NCI-H128 (cell line): ENCODE results near the gene CYP20A1.
"Not testable (repeated sequence)": the region's sequence is repeated elsewhere in the genome, so short reads cannot be mapped to it uniquely, and the experiment has no call there.

Experiments
- DNase-seq: peaks from one replicate; lab custom pipeline; 2025; ENCODE audit not compliant: unreplicated experiment; lab: John Stamatoyannopoulos, UW

CYP20A1 gene

DNA sequence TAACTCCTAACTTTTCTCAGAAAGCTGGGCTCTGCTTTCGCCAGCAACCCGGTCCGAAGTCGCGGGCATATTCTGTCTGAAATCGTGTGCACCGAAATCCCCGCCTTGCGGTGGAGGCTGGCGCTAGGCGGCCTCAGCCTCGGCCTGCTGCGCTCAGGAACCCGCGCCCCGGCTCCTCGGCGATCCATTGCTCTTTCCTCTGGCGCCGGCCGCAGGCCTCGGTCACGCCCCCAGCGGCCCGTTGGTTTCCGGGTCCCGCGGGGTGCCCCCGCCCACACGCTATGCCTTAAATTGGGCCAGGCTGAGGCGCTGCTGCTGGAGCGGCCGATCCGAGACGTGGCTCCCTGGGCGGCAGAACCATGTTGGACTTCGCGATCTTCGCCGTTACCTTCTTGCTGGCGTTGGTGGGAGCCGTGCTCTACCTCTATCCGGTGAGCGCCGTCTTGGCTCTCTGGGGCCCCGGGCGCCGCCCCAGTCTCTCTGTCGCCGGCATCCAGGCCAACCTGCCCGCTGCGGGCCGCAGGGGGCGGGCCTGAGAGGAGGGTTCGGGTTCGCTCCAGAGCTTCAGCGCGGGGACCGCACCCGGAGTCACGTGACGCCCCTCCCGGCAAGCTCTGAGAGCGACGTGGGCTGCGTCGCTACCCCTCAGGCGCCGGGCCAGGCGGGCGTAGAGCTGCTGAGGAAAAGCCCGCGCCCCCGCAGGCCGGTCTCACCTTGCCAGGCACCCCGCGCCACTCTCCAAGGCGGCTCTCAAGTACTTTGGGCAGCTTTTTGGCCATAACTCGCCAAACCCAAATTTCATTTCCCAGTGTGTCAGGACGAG is at the start of gene CYP20A1:
CYP20A1 (plus strand) TSS at position 315 of the 823 bp plus-strand sequence; CDS start at position 360, 45 bp downstream.
- peak; percentile 75 for DNase-seq

DNA sequence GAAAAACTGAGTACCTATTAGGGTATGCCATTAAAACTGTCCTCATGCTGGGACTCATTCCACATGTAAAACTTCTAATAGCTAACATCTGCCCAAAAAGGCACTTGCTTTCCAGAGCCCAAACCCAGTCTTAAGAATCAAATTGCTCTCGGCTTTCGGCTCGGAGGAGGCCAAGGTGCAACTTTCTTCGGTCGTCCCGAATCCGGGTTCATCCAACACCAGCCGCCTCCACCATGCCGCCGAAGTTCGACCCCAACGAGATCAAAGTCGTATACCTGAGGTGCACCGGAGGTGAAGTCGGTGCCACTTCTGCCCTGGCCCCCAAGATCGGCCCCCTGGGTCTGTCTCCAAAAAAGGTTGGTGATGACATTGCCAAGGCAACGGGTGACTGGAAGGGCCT is 48.3 kb upstream of the CYP20A1 start:
- not testable (repeated sequence) for DNase-seq

- not testable (repeated sequence) for DNase-seq
These were observed 47.8 kb upstream of the CYP20A1 start for GRCh38 chr2:203191026-203191425.

GRCh38 chr2:203191961-203192360 is 46.9 kb upstream of the CYP20A1 start:
- DNase-seq: no peak

DNA sequence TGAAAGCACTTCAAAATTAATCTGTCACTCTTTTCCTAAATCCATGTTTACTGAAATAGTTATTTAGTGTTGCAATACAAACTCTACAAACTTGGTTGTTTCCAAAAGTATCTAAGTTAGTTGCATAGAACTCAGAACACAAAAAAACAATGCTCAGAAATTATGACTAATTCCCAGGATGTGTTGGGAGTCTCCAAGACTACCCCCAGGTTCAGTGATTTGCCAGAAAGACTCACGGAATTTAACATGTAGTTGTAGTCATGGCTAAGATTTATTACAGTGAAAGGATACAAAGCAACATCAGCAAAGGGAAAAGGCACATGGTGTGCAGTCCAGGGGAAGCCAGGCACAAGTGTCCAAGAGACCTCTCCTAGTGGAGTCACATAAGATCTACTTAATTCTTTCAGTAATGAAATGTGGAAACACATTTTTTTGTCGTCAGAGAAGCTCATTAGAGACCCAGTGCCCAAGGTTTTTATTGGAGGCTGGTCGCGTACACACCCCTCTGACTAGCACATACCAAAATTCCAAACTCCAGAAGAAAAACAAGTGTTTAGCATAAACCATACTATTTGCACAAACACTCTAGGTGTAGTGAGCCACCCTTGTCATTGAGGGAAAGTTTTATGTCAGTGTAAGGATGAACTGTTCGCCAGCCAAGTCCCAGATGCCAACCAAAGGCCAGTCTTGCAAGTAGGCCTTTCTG is 43.3 kb upstream of the CYP20A1 start:
- DNase-seq: no peak

DNA sequence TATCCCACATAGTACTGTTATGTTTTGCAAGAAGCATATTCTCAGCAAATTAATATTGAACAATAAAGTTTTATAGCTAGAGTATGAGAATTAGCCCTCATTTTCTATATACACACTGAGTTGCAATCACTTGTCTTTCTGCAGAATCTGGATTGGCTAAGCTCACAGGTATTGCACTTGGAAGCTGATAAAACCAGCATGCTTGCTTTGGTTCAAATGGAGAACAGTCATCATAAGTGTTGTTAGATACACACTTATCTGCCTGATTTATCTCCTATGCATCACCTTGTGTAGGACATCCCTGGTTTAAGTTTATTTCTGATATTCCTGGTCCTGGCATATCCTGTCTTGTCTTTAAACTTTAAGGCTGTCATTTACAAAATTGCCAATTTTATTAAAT is 38.0 kb upstream of the CYP20A1 start:
- no peak for DNase-seq

DNA sequence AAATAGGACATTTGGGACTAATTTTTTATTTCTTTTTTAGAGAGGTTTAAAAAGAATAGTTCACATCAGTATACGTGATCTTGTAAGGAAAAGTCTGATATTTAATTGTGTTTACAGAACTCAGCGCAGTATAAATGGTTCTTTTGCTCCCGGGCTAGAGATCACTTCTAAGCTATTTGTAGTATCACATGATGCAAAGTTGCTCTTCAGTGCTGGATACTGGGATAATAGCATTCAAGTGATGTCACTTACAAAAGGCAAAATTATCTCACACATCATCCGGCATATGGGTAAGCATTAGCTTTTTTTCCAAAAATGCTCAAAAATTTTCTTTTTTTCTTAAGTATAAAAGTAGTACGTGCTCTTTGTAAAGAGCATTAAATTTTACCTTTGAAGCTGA is 37.4 kb upstream of the CYP20A1 start:
- DNase-seq: no peak

GRCh38 chr2:203209538-203209937 is 29.3 kb upstream of the CYP20A1 start:
- DNase-seq: no peak

DNA sequence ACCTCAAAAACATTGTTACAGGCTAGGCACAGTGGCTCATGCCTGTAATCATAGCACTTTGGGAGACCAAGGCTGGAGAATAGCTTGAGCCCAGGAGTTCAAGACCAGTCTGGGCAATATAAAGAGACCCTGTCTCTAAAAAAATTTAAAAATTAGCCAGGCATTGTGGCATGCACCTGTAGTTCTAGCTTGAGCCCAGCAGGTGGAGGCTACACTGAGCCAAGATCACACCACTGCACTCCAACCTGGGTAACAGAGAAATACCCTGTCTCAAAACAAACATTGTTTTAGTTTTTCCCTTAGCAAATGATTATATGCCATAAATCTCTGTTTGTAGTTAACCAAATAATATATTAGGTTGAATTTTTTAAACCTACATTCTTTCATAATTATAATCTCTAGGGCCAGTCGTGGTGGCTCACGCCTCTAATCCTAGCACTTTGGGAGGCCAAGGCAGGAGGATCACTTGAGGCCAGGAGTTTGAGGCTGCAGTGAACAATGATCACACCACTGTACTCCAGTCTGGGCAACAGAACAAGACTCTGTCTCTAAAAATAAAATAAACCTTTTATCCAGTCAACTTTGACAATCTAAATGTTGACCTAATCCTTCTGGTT is 13.3 kb upstream of the CYP20A1 start:
- DNase-seq: no peak

DNA sequence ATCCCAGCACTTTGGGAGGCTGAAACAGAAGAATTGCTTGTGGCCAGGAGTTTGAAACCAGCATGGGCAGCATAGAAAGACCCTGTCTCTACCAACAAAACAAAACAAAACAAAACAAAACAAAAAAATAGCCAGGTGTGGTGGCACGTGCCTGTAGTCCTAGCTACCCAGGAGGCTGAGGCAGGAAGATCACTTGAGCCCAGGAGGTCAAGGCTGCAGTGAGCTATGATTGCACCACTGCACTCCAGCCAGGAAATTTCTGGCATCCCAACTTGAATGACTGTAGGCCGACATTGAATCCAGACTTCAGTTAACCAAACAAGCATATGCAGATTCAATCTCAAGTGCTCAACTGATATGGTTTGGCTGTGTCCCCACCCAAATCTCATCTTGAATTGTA is 9.1 kb upstream of the CYP20A1 start:
- not testable (repeated sequence) for DNase-seq

- no peak for DNase-seq
These were observed 1.2 kb upstream of the CYP20A1 start for GRCh38 chr2:203237346-203238238.

DNA sequence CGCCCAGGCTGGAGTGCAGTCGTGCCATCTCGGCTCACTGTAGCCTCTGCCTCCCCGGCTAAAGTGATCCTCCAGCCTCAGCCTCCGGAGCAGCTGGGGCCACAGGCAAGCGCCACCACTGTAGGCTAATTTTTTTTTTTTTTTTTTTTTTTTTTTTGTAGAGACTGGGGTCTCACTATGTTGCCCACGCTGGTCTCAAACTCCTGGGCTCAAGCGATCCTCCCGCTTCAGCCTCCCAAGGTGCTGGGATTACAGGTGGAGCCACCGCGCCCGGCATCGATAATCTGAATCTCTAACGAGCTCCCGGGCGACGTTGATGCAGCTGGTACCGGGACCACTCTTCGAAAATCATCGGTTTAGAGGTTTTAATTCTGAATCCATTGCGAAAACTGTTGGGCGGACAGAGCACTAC is 520 bp upstream of the CYP20A1 start:
- DNase-seq: no peak

GRCh38 chr2:203240491-203240890 is 1.7 kb downstream of the CYP20A1 start:
- DNase-seq: no peak

DNA sequence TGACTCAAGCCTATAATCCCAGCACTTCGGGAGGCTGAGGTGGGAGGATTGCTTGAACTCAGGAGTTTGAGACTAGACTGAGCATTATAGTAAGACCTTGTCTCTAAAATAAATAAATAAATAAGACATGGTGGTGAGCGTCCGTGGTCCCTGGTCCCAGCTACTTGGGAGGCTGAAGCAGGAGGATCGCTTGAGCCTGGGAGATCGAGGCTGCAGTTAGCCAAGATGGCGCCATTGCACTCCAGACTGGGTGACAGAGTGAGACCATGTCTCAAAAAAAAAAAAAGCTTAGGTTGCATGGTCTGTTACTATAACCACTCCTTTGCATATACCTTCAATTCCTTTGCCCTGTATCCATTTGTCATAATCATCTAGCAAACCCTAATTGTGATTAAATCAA is 3.7 kb downstream of the CYP20A1 start:
- no peak for DNase-seq

- DNase-seq: no peak
These were observed 7.8 kb downstream of the CYP20A1 start for GRCh38 chr2:203246646-203247045.

- DNase-seq: no peak
These were observed 14.0 kb downstream of the CYP20A1 start for GRCh38 chr2:203252818-203253217.

- not testable (repeated sequence) for DNase-seq
These were observed 14.7 kb downstream of the CYP20A1 start for GRCh38 chr2:203253422-203254095.

GRCh38 chr2:203261326-203262159 is 22.7 kb downstream of the CYP20A1 start:
- DNase-seq: no peak

GRCh38 chr2:203279288-203279687 is 40.5 kb downstream of the CYP20A1 start:
- DNase-seq: no peak
